ENCODE measurements around the gene MADCAM1. TPM values are rescaled to one million over a fixed set of nuclear protein-coding genes. Genes with fewer than 3 reads are reported as not detected.
A peak's percentile ranks its signal among the peaks of the same experiment; 100 is the strongest.

The MADCAM1 gene
- total and polyA plus RNA-seq, 2 donors (not counting 1 experiment from before 2014, with no cell fraction given): 0.70 to 2.5 TPM

DNA sequence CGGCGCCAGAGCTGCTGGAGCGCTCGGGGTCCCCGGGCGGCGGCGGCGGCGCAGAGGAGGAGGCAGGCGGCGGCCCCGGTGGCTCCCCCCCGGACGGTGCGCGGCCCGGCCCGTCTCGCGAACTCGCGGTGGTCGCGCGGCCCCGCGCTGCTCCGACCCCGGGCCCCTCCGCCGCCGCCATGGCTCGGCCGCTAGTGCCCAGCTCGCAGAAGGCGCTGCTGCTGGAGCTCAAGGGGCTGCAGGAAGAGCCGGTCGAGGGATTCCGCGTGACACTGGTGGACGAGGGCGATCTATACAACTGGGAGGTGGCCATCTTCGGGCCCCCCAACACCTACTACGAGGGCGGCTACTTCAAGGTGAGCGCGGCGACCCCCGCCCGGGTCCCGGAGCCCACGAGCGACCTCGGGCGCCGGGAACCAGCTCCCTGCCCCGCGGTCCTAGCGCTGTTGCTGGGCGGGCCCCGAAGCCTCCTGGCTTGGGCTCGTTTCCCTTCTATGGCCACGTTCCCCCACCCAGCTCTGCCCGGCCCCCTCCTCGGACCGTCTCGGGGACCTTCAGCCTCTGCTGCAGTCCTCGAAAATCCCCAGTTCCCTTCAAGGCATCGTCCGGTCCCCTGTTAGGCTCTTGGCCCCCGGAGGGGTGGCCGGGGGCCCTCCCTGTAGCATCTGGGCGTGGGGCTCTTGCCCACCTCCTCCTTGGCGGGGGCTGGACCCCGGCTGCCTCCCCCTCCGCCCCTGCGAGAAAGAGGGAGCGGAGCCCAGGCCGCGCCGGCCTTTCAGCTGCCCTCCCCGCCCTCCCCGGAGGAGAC is 35.7 kb downstream of the MADCAM1 start, which contains the start of gene CDC34:
CDC34 (plus strand) TSS at position 8 of the 808 bp plus-strand sequence; CDS start at position 180, 172 bp downstream.
- peak within 1 kb of the TSS; percentile 98 for H2AFZ ChIP-seq (ENCODE audit: insufficient read depth, low read depth, low read length, poor library complexity, severe bottlenecking)
- ChIA-PET POLR2A (interaction anchor here (0.6 to 2.0 kb wide), 7 partner anchors 8 to 53 kb away, joined by 3 to 12 read pairs (median 5); no protein-coding TSS in a partner anchor), CTCF (interaction anchor here (0.8 to 3.8 kb wide), 5 partner anchors 10 to 43 kb away, joined by 3 to 24 read pairs (median 3); no protein-coding TSS in a partner anchor)
- H3K27me3 Mint-ChIP-seq: peaks cover 3% of the 10 kb centered on the region
- peaks cover 0 to 12% of the 10 kb centered on the region in 2 experiments for H3K36me3 ChIP-seq (replicated peaks in 1 of 2; ENCODE audit: control extremely low read depth in 1 of 2, control insufficient read depth in 1 of 2, extremely low read depth in 1 of 2, insufficient read depth in 2 of 2, low read length in 1 of 2)
- peak within 1 kb of the TSS; percentile 41 to 79 for H3K27ac ChIP-seq (ENCODE audit: low read length in 2 of 2)
- peaks cover 12 to 25% of the 10 kb centered on the region in 2 donors for H3K4me1 ChIP-seq (ENCODE audit: control insufficient read depth in 2 of 2, insufficient read depth in 2 of 2, low read length in 2 of 2)
- H3K27ac Mint-ChIP-seq: peak within 1 kb of the TSS; percentile 88
- H3K9ac ChIP-seq (ENCODE audit: low read length): peak within 1 kb of the TSS; percentile 82
- H3K9me3 ChIP-seq (ENCODE audit: control extremely low read depth in 1 of 3, control insufficient read depth in 2 of 3, insufficient read depth in 1 of 3, low read length in 2 of 3): peaks cover 0 to 8% (median 0%) of the 10 kb centered on the region in 3 donors
- WGBS (ENCODE audit: insufficient coverage): under 1% methylated on average over 81 of the region's 84 CpGs
- TF ChIP-seq EZH2 (IDR thresholded peaks at IDR 0.05; ENCODE audit: borderline replicate concordance, insufficient read depth, low read depth, low read length, poor library complexity, severe bottlenecking): no peak
- TF ChIP-seq, protein P1, sequence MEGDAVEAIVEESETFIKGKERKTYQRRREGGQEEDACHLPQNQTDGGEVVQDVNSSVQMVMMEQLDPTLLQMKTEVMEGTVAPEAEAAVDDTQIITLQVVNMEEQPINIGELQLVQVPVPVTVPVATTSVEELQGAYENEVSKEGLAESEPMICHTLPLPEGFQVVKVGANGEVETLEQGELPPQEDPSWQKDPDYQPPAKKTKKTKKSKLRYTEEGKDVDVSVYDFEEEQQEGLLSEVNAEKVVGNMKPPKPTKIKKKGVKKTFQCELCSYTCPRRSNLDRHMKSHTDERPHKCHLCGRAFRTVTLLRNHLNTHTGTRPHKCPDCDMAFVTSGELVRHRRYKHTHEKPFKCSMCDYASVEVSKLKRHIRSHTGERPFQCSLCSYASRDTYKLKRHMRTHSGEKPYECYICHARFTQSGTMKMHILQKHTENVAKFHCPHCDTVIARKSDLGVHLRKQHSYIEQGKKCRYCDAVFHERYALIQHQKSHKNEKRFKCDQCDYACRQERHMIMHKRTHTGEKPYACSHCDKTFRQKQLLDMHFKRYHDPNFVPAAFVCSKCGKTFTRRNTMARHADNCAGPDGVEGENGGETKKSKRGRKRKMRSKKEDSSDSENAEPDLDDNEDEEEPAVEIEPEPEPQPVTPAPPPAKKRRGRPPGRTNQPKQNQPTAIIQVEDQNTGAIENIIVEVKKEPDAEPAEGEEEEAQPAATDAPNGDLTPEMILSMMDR (IDR thresholded peaks at IDR 0.05): no peak
- DNase-seq: no peak
- H4K20me1 ChIP-seq (ENCODE audit: control insufficient read depth, insufficient read depth, low read length, poor library complexity, severe bottlenecking): peaks cover 49% of the 10 kb centered on the region
- peak within 1 kb of the TSS; percentile 89 for H3K4me3 Mint-ChIP-seq
- H3K27me3 ChIP-seq (replicated peaks in 1 of 4; ENCODE audit: control extremely low read depth in 1 of 4, control insufficient read depth in 3 of 4, insufficient read depth in 4 of 4, low read length in 3 of 4): no peaks in the 10 kb centered on the region
- intact Hi-C loops (cut with micrococcal nuclease): loop anchor here (1.0 to 2.0 kb wide), 4 partner anchors 25 to 131 kb away; partner anchors contain the start of genes BSG, RNF126 and TPGS1
- peak within 1 kb of the TSS; percentile 100 for H3K4me2 ChIP-seq (replicated peaks; ENCODE audit: low read depth, low read length, poor library complexity, severe bottlenecking)
- H3K9me3 Mint-ChIP-seq (ENCODE audit: insufficient read depth): no peaks in the 10 kb centered on the region
- no peak for ATAC-seq (ENCODE audit: low read depth)
- H3K4me1 Mint-ChIP-seq: peaks cover 13% of the 10 kb centered on the region
- peak within 1 kb of the TSS; percentile 40 to 92 (median 75) for H3K4me3 ChIP-seq (ENCODE audit: control extremely low read depth in 1 of 5, extremely low read depth in 1 of 5, insufficient read depth in 1 of 5, low read depth in 2 of 5, low read length in 4 of 5)
- peaks cover 47% of the 10 kb centered on the region for H3K79me2 ChIP-seq (ENCODE audit: control insufficient read depth, insufficient read depth, low read length)

Data from B cell (primary cell).